Naive thymus-derived CD4-positive, alpha-beta T cell (primary cell): ENCODE results near the gene KARS1. TPM values are rescaled to one million over a fixed set of nuclear protein-coding genes. Genes with fewer than 3 reads are reported as not detected.

Experiments
- ATAC-seq: fragments of 150-1000 bp; cut with Tn5 transposase; 2 replicates; pipeline ENCODE4 v1.10.0; 2021; ENCODE audit warnings: mild to moderate bottlenecking, moderate library complexity
- CTCF ChIA-PET: fragments of 350-600 bp; sonication (Branson Sonifier 250); formaldehyde crosslinking; loops from one replicate; lab custom pipeline; 2021; ENCODE audit warnings: antibody characterized with exemption; lab: Charles Lee
- POLR2A ChIA-PET: fragments of 350-600 bp; sonication (Branson Sonifier 250); formaldehyde crosslinking; loops from one replicate; lab custom pipeline; 2021; ENCODE audit warnings: antibody characterized with exemption, inconsistent platforms; lab: Charles Lee
- DNase-seq, 9 donors: peaks; one replicate each; pipeline versions ENCODE4 v3.0.0 to v3.0.0-alpha.2; 2020 to 2022; ENCODE audit warnings: mixed read lengths in 1 of 9
- H3K27ac ChIP-seq: one replicate; pipeline ENCODE4 v1.7.0; 2013; ENCODE audit warnings: mild to moderate bottlenecking, low read depth, low read length, moderate library complexity
- H3K27me3 ChIP-seq, 2 donors: one replicate each; pipeline ENCODE4 v1.7.0; 2013; ENCODE audit warnings: low read length in 2 of 2, mild to moderate bottlenecking in 2 of 2, moderate library complexity in 2 of 2; ENCODE audit not compliant: control insufficient read depth in 2 of 2, insufficient read depth in 2 of 2
- H3K36me3 ChIP-seq, 3 experiments: 1 replicate in 2 of 3; 2 replicates in 1 of 3; pipeline ENCODE4 v1.7.0; 2013; ENCODE audit warnings: low read length in 3 of 3, mild to moderate bottlenecking in 3 of 3, moderate library complexity in 1 of 3; ENCODE audit not compliant: insufficient read depth in 3 of 3, control insufficient read depth in 2 of 3
- H3K4me1 ChIP-seq, 2 donors: one replicate each; pipeline ENCODE4 v1.7.0; 2013; ENCODE audit warnings: low read length in 2 of 2, mild to moderate bottlenecking in 2 of 2, moderate library complexity in 1 of 2; ENCODE audit not compliant: control insufficient read depth in 2 of 2, insufficient read depth in 2 of 2
- H3K4me3 ChIP-seq: 2 replicates; pipeline ENCODE4 v1.7.0; 2013; ENCODE audit warnings: mild to moderate bottlenecking, low read length
- H3K9me3 ChIP-seq, 3 experiments: 1 replicate in 2 of 3; 2 replicates in 1 of 3; pipeline ENCODE4 v1.7.0; 2013; ENCODE audit warnings: low read length in 3 of 3; ENCODE audit not compliant: control insufficient read depth in 2 of 3
- H3K27ac Mint-ChIP-seq, 9 donors: one replicate each; pipeline ENCODE4 v1.8.0; 2020 to 2022; ENCODE audit warnings: mixed read lengths in 9 of 9, mild to moderate bottlenecking in 8 of 9, moderate library complexity in 5 of 9, inconsistent platforms in 2 of 9
- H3K27me3 Mint-ChIP-seq, 5 donors: one replicate each; pipeline ENCODE4 v1.8.0; 2021 to 2022; ENCODE audit warnings: mixed read lengths in 5 of 5, mild to moderate bottlenecking in 1 of 5
- H3K36me3 Mint-ChIP-seq, 5 donors: one replicate each; pipeline ENCODE4 v1.8.0; 2020 to 2022; ENCODE audit warnings: mixed read lengths in 5 of 5, mild to moderate bottlenecking in 3 of 5, inconsistent platforms in 1 of 5
- H3K4me1 Mint-ChIP-seq, 7 donors: one replicate each; pipeline ENCODE4 v1.8.0; 2020 to 2022; ENCODE audit warnings: mixed read lengths in 7 of 7, mild to moderate bottlenecking in 3 of 7, inconsistent platforms in 1 of 7
- H3K4me3 Mint-ChIP-seq, 10 donors: one replicate each; pipeline ENCODE4 v1.8.0; 2020 to 2022; ENCODE audit warnings: mild to moderate bottlenecking in 10 of 10, mixed read lengths in 10 of 10, moderate library complexity in 6 of 10, inconsistent platforms in 2 of 10
- H3K9me3 Mint-ChIP-seq, 11 donors: one replicate each; pipeline ENCODE4 v1.8.0; 2020 to 2022; ENCODE audit warnings: mixed read lengths in 11 of 11, mild to moderate bottlenecking in 4 of 11, inconsistent platforms in 1 of 11, moderate library complexity in 1 of 11
- intact Hi-C, 2 donors: fragments of 100-400 bp; cut with micrococcal nuclease; formaldehyde crosslinking; loops; one replicate each; pipeline ENCODE4 v1.15.1; 2023
- polyA plus RNA-seq, 2 donors: library from polyadenylated mRNA; unstranded; fragments of 300-500 nt; fragmentation: Illumina TruSeq; gene quantifications; one replicate each; pipeline ENCODE4 v1.2.3, GENCODE V29; 2021
- total RNA-seq, 6 experiments: library from RNA in 5 of 6; stranded (reverse) in 5 of 6; gene quantifications; 1 replicate in 5 of 6; 2 replicates in 1 of 6; pipeline ENCODE4 v1.2.3 and lab custom pipeline; 2021 to 2026

The KARS1 gene
- total and polyA plus RNA-seq, 7 experiments from 2014 or later: 118 to 216 (median 141) TPM

DNA sequence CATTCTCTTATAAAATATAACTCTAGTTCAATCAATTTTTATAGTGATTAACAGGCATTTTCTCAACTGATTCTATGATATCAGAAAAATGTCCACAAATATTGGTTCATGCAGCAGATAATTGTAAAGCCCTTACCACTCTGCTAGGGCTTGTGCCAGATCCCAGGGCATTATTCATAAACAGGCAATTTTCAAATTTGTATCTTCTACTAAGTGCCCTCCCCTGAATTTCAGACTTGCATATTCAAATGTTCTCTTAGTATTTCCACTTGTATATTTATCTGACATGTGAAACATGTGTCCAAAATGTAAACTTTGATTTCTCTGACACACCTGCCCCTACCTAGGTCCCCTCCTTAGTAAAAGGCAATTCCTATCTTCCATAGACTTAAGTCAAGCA, 20.0 kb upstream of the KARS1 start:
- no peak overlapping the region for H3K4me3 Mint-ChIP-seq
- H3K9me3 Mint-ChIP-seq: peaks cover 0 to 2% (median 0%) of the 10 kb centered on the region in 11 donors
- no peak overlapping the region for H3K27ac Mint-ChIP-seq
- no peaks in the 10 kb centered on the region for H3K27me3 Mint-ChIP-seq
- Histone ChIP-seq H3K4me1 (no peaks in the 10 kb centered on the region), H3K27me3 (no peaks in the 10 kb centered on the region), H3K9me3 (no peaks in the 10 kb centered on the region), H3K27ac (no peak overlapping the region), H3K4me3 (no peak overlapping the region), H3K36me3 (no peaks in the 10 kb centered on the region)
- H3K36me3 Mint-ChIP-seq: peaks cover 0 to 10% (median 0%) of the 10 kb centered on the region in 5 donors
- DNase-seq (no peak), ATAC-seq (no peak)
- POLR2A ChIA-PET: no interaction called here
- intact Hi-C loops: no loop called here
- H3K4me1 Mint-ChIP-seq: no peaks in the 10 kb centered on the region
- CTCF ChIA-PET: no interaction called here

GRCh38 chr16:75660726-75661302, 13.3 kb upstream of the KARS1 start:
- ChIA-PET POLR2A (interaction anchor here (2.4 kb wide), 1 partner anchor 13 kb away, joined by 15 read pairs; the partner anchor contains the start of genes KARS1 and TERF2IP), CTCF (no interaction called here)
- Mint-ChIP-seq H3K27me3 (no peaks in the 10 kb centered on the region), H3K4me3 (no peak overlapping the region), H3K9me3 (peaks cover 0 to 2% (median 0%) of the 10 kb centered on the region in 11 donors), H3K36me3 (peaks cover 12 to 21% (median 17%) of the 10 kb centered on the region in 5 donors), H3K27ac (peak overlapping the region in 5 of 9 donors; percentile 10 to 51 (median 37)), H3K4me1 (peaks cover 5 to 20% (median 8%) of the 10 kb centered on the region in 7 donors)
- ATAC-seq: no peak
- no peak for DNase-seq
- intact Hi-C loops: no loop called here
- H3K4me1 ChIP-seq: no peaks in the 10 kb centered on the region
- no peak overlapping the region for H3K4me3 ChIP-seq
- no peaks in the 10 kb centered on the region for H3K27me3 ChIP-seq
- H3K27ac ChIP-seq: peak overlapping the region; percentile 7
- H3K36me3 ChIP-seq: peaks cover 9 to 32% (median 25%) of the 10 kb centered on the region in 3 experiments
- H3K9me3 ChIP-seq: no peaks in the 10 kb centered on the region

DNA sequence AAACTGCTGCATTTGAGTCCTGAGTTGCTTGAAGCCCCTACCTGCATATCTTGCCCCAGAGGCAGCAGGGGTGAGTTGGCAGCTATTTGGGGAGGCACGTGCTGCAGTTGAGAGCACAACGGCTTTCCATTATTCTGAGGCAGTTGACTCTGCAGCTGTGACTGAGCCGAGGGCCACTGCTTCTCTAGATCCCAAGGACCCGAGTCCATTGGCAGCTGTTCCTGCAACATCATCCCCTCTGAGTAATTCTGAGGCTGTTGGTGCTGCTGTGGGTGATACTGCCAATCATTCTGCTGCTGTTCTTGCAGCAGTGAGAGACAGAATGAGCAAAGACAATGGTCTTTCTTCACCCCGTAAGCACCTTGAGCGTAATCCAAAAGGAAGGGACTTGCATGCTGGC, 12.9 kb upstream of the KARS1 start:
- POLR2A ChIA-PET: interaction anchor here (0.9 to 2.4 kb wide), 2 partner anchors 12 to 37 kb away, joined by 3 to 15 read pairs; partner anchors contain the start of genes ADAT1, KARS1 and TERF2IP

DNA sequence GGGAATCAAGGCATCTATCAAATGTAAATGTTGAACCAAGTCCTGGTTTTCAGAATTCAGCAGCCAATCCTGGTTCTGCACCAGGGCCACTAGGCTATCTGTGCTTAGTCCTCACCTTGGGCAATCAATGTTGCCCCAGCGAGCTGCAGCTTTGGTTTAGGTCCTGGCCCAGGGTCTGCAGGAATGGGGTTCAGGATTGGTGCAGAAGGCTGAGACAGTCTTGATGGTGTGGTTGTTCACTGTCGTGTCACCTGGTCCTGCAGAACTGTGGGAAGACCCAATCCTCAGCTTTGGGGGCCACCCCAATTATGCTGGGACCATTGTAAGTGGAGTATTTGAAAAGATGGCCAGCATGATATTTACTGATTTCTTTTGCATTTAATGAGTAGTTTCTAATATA, 10.7 kb upstream of the KARS1 start:
- H3K9me3 ChIP-seq: no peaks in the 10 kb centered on the region
- peak; percentile 44 for ATAC-seq
- Mint-ChIP-seq H3K9me3 (no peaks in the 10 kb centered on the region), H3K36me3 (peaks cover 12 to 30% (median 26%) of the 10 kb centered on the region in 5 donors), H3K27me3 (no peaks in the 10 kb centered on the region), H3K27ac (peak overlapping the region in 2 of 9 donors; percentile 38 to 51), H3K4me1 (peaks cover 12 to 40% (median 22%) of the 10 kb centered on the region in 7 donors), H3K4me3 (no peak overlapping the region)
- H3K27ac ChIP-seq: no peak overlapping the region
- H3K4me3 ChIP-seq: no peak overlapping the region
- no peaks in the 10 kb centered on the region for H3K27me3 ChIP-seq
- intact Hi-C loops: no loop called here
- H3K4me1 ChIP-seq: peaks cover 4 to 13% of the 10 kb centered on the region in 2 donors
- CTCF ChIA-PET: no interaction called here
- H3K36me3 ChIP-seq: peaks cover 9 to 48% (median 37%) of the 10 kb centered on the region in 3 experiments
- POLR2A ChIA-PET: interaction anchor here (2.4 kb wide), 1 partner anchor 10 kb away, joined by 15 read pairs; the partner anchor contains the start of genes KARS1 and TERF2IP
- DNase-seq: no peak

More for the DNA sequence above, 12.9 kb upstream of the KARS1 start:
- H3K4me3 ChIP-seq: no peak overlapping the region
- peaks cover 0 to 2% (median 0%) of the 10 kb centered on the region in 11 donors for H3K9me3 Mint-ChIP-seq
- H3K27me3 ChIP-seq: no peaks in the 10 kb centered on the region
- H3K27ac Mint-ChIP-seq: peak overlapping the region in 3 of 9 donors; percentile 10 to 51 (median 36)
- ATAC-seq (no peak), DNase-seq (no peak)
- peak overlapping the region; percentile 7 for H3K27ac ChIP-seq
- H3K4me1 ChIP-seq: no peaks in the 10 kb centered on the region
- H3K27me3 Mint-ChIP-seq: no peaks in the 10 kb centered on the region
- peaks cover 9 to 37% (median 30%) of the 10 kb centered on the region in 3 experiments for H3K36me3 ChIP-seq
- H3K36me3 Mint-ChIP-seq: peaks cover 12 to 23% (median 19%) of the 10 kb centered on the region in 5 donors
- H3K9me3 ChIP-seq: no peaks in the 10 kb centered on the region
- no peak overlapping the region for H3K4me3 Mint-ChIP-seq
- intact Hi-C loops: no loop called here
- peaks cover 5 to 22% (median 10%) of the 10 kb centered on the region in 7 donors for H3K4me1 Mint-ChIP-seq
- CTCF ChIA-PET: no interaction called here

DNA sequence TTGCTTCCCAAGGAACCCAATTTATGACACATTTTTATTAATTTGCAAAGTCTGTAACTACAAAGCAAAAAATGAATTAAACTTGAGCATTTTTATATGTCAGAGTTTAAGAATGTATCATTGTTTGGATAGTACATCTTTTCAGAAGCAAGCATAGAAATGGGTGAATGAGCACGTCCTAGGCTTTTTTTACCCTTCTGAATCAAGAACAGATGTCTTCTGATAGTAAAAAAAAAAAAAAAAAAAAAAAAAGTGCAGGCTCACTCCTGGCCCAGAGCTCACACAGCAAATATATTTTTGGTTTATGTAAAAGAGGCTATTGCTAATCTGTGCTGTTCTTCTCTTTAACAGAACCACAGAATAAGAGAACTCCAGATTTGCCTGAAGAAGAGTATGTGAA, 6.5 kb upstream of the KARS1 start:
- Histone ChIP-seq H3K36me3 (peaks cover 9 to 44% (median 37%) of the 10 kb centered on the region in 3 experiments), H3K27ac (peak overlapping the region; percentile 59), H3K4me1 (peaks cover 27 to 29% of the 10 kb centered on the region in 2 donors), H3K9me3 (no peaks in the 10 kb centered on the region), H3K4me3 (no peak overlapping the region), H3K27me3 (no peaks in the 10 kb centered on the region)
- Mint-ChIP-seq H3K27ac (peak overlapping the region in 8 of 9 donors; percentile 37 to 86 (median 48)), H3K27me3 (no peaks in the 10 kb centered on the region), H3K36me3 (peaks cover 12 to 38% (median 36%) of the 10 kb centered on the region in 5 donors), H3K9me3 (no peaks in the 10 kb centered on the region), H3K4me1 (peaks cover 46 to 72% (median 57%) of the 10 kb centered on the region in 7 donors), H3K4me3 (peak overlapping the region in 8 of 10 donors; percentile 7 to 90 (median 52))
- ChIA-PET CTCF (interaction anchor here (0.6 kb wide), 1 partner anchor 29 kb away, joined by 3 read pairs; no protein-coding TSS in a partner anchor), POLR2A (no interaction called here)
- ATAC-seq (no peak), DNase-seq (no peak)
- intact Hi-C loops: no loop called here

DNA sequence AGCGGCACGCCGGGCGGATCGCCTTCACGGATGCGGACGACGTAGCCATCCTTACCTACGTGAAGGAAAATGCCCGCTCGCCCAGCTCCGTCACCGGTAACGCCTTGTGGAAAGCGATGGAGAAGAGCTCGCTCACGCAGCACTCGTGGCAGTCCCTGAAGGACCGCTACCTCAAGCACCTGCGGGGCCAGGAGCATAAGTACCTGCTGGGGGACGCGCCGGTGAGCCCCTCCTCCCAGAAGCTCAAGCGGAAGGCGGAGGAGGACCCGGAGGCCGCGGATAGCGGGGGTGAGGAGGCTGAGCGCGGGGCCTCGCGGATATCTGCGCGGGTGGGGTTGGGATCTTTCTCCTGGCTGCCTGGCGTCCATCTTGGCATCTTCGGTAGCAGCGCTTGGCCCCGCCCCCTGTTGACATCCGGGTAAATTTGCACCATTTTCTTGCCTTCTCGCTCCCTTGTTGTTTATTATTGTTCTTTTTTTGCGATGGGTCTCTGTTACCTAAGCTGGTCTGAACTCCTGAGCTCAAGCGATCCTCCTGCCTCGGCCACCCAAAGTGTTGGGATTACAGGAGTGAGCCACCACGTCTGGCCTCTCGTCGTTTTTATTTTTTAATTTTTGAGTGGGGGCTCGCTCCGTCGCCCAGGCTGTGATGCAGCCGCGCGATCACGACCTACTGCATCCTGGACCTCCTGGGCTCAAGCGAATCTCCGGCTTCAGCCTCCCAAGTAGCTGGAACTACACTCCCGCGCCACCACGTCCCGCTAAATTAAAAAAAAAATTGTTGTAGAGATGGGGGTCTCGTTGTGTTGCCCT, 1.0 kb upstream of the KARS1 start:
- ATAC-seq: peak; percentile 59
- Mint-ChIP-seq H3K4me1 (peaks cover 41 to 78% (median 70%) of the 10 kb centered on the region in 7 donors), H3K4me3 (peak overlapping the region; percentile 90 to 100 (median 97)), H3K27ac (peak overlapping the region; percentile 96 to 100 (median 99)), H3K36me3 (peaks cover 9 to 34% (median 19%) of the 10 kb centered on the region in 5 donors), H3K27me3 (no peaks in the 10 kb centered on the region), H3K9me3 (peaks cover 0 to 8% (median 0%) of the 10 kb centered on the region in 11 donors)
- H3K27ac ChIP-seq: peak overlapping the region; percentile 97
- no peaks in the 10 kb centered on the region for H3K9me3 ChIP-seq
- CTCF ChIA-PET: interaction anchor here (0.5 to 2.0 kb wide), 5 partner anchors 25 to 177 kb away, joined by 3 to 8 read pairs (median 4); partner anchors contain the start of gene ADAT1
- intact Hi-C loops: loop anchor here (1.0 to 10.0 kb wide), 6 partner anchors 116 to 1351 kb away; partner anchors contain the start of genes PSMD7 (in 1 of the 2), RFWD3 (in 1 of the 2) and ZFP1 (in 1 of the 2)
- peak overlapping the region; percentile 97 for H3K4me3 ChIP-seq
- no peaks in the 10 kb centered on the region for H3K27me3 ChIP-seq
- peaks cover 44 to 55% of the 10 kb centered on the region in 2 donors for H3K4me1 ChIP-seq
- peaks cover 0 to 31% (median 5%) of the 10 kb centered on the region in 3 experiments for H3K36me3 ChIP-seq
- POLR2A ChIA-PET: interaction anchor here (0.6 to 8.2 kb wide), 23 partner anchors 8 to 1564 kb away, joined by 3 to 118 read pairs (median 8); partner anchors contain the start of genes ADAT1, CFDP1, GABARAPL2 and GLG1
- peak; percentile 81 to 90 (median 86) for DNase-seq
